Muscle of arm (tissue), 12 donors: ENCODE results near the gene CYP2S1. TPM values are rescaled to one million over a fixed set of nuclear protein-coding genes. Genes with fewer than 3 reads are reported as not detected.

ENCODE experiments used
- polyA plus RNA-seq, 12 donors: library from polyadenylated mRNA; unstranded; fragments of 120-200 nt; gene quantifications; one replicate each; pipeline ENCODE4 v1.2.1, GENCODE V29; 2013; ENCODE audit not compliant: insufficient read length in 12 of 12

Gene CYP2S1
- polyA plus RNA-seq, 12 donors = 0.20 to 6.2 (median 0.44) TPM; not detected in 2

Other genes starting within 250 kb of the CYP2S1 start
- under 1 TPM in 2 of 12 donors, not detected in 10; 0.09 TPM for gene CYP2B6, start 201.9 kb upstream of the CYP2S1 start, polyA plus RNA-seq
- not detected for gene CYP2A13, start 104.8 kb upstream of the CYP2S1 start, polyA plus RNA-seq
- under 1 TPM in 2 of 12 donors, not detected in 10; 0.22 to 0.32 TPM for gene CYP2F1, start 78.8 kb upstream of the CYP2S1 start, polyA plus RNA-seq
- gene AXL, start 26.0 kb downstream of the CYP2S1 start, polyA plus RNA-seq = 100 to 1,000 TPM in 1 of 12 donors, 10 to 100 TPM in 11; 14.8 to 207 (median 28.6) TPM
- 1,000 to 10,000 TPM in 1 of 12 donors, 100 to 1,000 TPM in 11; 136 to 1,638 (median 158) TPM for gene HNRNPUL1, start 71.2 kb downstream of the CYP2S1 start, polyA plus RNA-seq
- 10 to 100 TPM in 11 of 12 donors, not detected in 1; 29.3 to 58.0 (median 34.4) TPM for gene CCDC97, start 117.0 kb downstream of the CYP2S1 start, polyA plus RNA-seq
- gene TGFB1, start 160.7 kb downstream of the CYP2S1 start, polyA plus RNA-seq = 10 to 100 TPM in 11 of 12 donors, not detected in 1; 13.6 to 35.4 (median 18.1) TPM
- 1 to 10 TPM in 10 of 12 donors, not detected in 2; 1.5 to 3.2 (median 2.3) TPM for gene B9D2, start 170.9 kb downstream of the CYP2S1 start, polyA plus RNA-seq
- 10 to 100 TPM in 2 of 12 donors, 1 to 10 TPM in 8, not detected in 2; 3.5 to 14.2 (median 5.2) TPM for gene TMEM91, start 183.3 kb downstream of the CYP2S1 start, polyA plus RNA-seq
- 10 to 100 TPM in 11 of 12 donors, not detected in 1; 11.0 to 35.4 (median 14.1) TPM for gene EXOSC5, start 204.1 kb downstream of the CYP2S1 start, polyA plus RNA-seq
- 10 to 100 TPM in 11 of 12 donors, not detected in 1; 19.2 to 69.1 (median 25.6) TPM for gene BCKDHA, start 204.6 kb downstream of the CYP2S1 start, polyA plus RNA-seq
- 1 to 10 TPM in 10 of 12 donors, under 1 TPM in 1, not detected in 1; 0.75 to 7.7 (median 2.1) TPM for gene B3GNT8, start 234.2 kb downstream of the CYP2S1 start, polyA plus RNA-seq
- 10 to 100 TPM in 11 of 12 donors, not detected in 1; 34.6 to 76.0 (median 38.3) TPM for gene DMAC2, start 246.7 kb downstream of the CYP2S1 start, polyA plus RNA-seq
- under 1 TPM in 6 of 12 donors, not detected in 6; 0.19 to 0.46 (median 0.33) TPM for gene ERICH4, start 249.9 kb downstream of the CYP2S1 start, polyA plus RNA-seq